Transverse colon (tissue), 4 donors: ENCODE data around the gene CCDC178. TPM values are rescaled to one million over a fixed set of nuclear protein-coding genes. Genes with fewer than 3 reads are reported as not detected.

Source experiments
- DNase-seq: peaks from one replicate; pipeline ENCODE4 v3.0.0-alpha.2; 2019
- H3K27ac ChIP-seq, 4 donors: fragments of 200-600 bp; sonication (generic); 2 replicates each; pipeline ENCODE4 v1.5.1; 2016 to 2018; ENCODE audit warnings: inconsistent platforms in 4 of 4
- H3K27me3 ChIP-seq: fragments of 200-600 bp; sonication (generic); 2 replicates; pipeline ENCODE4 v1.5.1; 2017; ENCODE audit warnings: inconsistent platforms
- H3K36me3 ChIP-seq, 4 donors: fragments of 200-600 bp; sonication (generic); 2 replicates each; pipeline ENCODE4 v1.5.1; 2017 to 2019; ENCODE audit warnings: inconsistent platforms in 4 of 4
- H3K4me1 ChIP-seq, 4 donors: fragments of 200-600 bp; sonication (generic); 2 replicates each; pipeline ENCODE4 v1.5.1; 2017 to 2020; ENCODE audit warnings: inconsistent platforms in 4 of 4
- H3K4me3 ChIP-seq, 4 donors: fragments of 200-600 bp; sonication (generic); 1 replicate in 1 of 4; 2 replicates in 3 of 4; pipeline versions ENCODE4 v1.5.1 to v1.6.1; 2017 to 2019; ENCODE audit warnings: inconsistent platforms in 4 of 4
- H3K9me3 ChIP-seq, 2 donors: fragments of 200-600 bp; sonication (generic); 2 replicates each; pipeline ENCODE4 v1.5.1; 2017 to 2019; ENCODE audit warnings: inconsistent platforms in 2 of 2
- EP300 ChIP-seq: sonication (generic); formaldehyde crosslinking; IDR thresholded peaks from one replicate; pipeline ENCODE4 v1.6.1; 2017; ENCODE audit warnings: antibody characterized with exemption, low read depth
- POLR2A ChIP-seq: fragments of 450-650 bp; IDR thresholded peaks from one replicate; pipeline ENCODE4 v1.6.1; 2016; ENCODE audit warnings: antibody characterized with exemption, mild to moderate bottlenecking, moderate library complexity
- POLR2AphosphoS5 ChIP-seq, 3 donors: sonication (generic); formaldehyde crosslinking; IDR thresholded peaks; one replicate each; pipeline ENCODE4 v1.6.1; 2016; ENCODE audit warnings: antibody characterized with exemption in 3 of 3
- WGBS, 2 donors: methylation state at CpG; one replicate each; pipeline ENCODE4 v1.1.5; 2018; ENCODE audit warnings: low coverage in 1 of 2; 5-methylcytosine and 5-hydroxymethylcytosine counted together
- in situ Hi-C, 4 donors: fragments of 200-750 bp; cut with MboI; loops; one replicate each; pipeline versions ENCODE4 v1.15.0 to v1.15.1; 2017; ENCODE audit warnings: low sequenced_read_pairs in 3 of 4, low pct_ligation_motif_present in 1 of 4, low pct_unique_long_range_greater_than_20kb in 1 of 4
- intact Hi-C: fragments of 100-400 bp; cut with DNase I; formaldehyde crosslinking; loops from one replicate; pipeline ENCODE4 v1.15.1; 2023; ENCODE audit warnings: low total_unique reads
- total RNA-seq, 4 donors: library from RNA; depleted of rRNA; stranded (reverse); fragments of >200 nt; gene quantifications; one replicate each; pipeline ENCODE4 v1.1.0, GENCODE V29; 2016
- TF ChIP-seq, protein P1 (sequence below), 5 experiments: fragments of 200-600 bp in 3 of 5; fragments of 450-650 bp in 2 of 5; sonication (generic) in 3 of 5; IDR thresholded peaks; 1 replicate in 2 of 5; 2 replicates in 3 of 5; pipeline ENCODE4 v1.5.1; 2016 to 2017; ENCODE audit warnings: antibody characterized with exemption in 5 of 5, inconsistent platforms in 3 of 5, mild to moderate bottlenecking in 2 of 5, moderate library complexity in 1 of 5

Gene CCDC178
- total RNA-seq, 4 donors from 2014 or later, result 131 TPM; not detected in 3

DNA sequence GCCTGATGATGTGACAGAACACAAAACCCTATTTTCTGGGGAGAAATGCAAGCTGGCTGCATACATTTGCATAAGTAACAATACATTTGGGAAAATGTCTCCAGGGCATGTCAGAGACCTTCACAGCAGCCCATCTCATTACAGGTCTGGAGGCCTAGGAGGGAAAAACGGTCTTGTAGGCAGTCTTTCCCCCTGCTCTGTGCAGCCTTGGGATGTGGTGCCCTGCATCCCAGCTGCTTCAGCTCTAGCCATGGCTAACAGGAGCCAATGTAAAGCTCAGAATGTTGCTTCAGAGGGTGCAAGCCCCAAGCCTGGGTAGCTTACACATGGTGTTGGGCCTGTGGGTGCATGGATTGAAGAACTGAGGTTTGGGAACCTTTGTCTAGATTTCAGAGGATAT lies 133.0 kb downstream of the CCDC178 start:
- Histone ChIP-seq H3K4me1 (no peaks in the 10 kb centered on the region), H3K27ac (no peak overlapping the region), H3K4me3 (no peak overlapping the region), H3K36me3 (no peaks in the 10 kb centered on the region), H3K27me3 (no peaks in the 10 kb centered on the region), H3K9me3 (no peaks in the 10 kb centered on the region)
- no peak for DNase-seq
- TF ChIP-seq, protein P1, sequence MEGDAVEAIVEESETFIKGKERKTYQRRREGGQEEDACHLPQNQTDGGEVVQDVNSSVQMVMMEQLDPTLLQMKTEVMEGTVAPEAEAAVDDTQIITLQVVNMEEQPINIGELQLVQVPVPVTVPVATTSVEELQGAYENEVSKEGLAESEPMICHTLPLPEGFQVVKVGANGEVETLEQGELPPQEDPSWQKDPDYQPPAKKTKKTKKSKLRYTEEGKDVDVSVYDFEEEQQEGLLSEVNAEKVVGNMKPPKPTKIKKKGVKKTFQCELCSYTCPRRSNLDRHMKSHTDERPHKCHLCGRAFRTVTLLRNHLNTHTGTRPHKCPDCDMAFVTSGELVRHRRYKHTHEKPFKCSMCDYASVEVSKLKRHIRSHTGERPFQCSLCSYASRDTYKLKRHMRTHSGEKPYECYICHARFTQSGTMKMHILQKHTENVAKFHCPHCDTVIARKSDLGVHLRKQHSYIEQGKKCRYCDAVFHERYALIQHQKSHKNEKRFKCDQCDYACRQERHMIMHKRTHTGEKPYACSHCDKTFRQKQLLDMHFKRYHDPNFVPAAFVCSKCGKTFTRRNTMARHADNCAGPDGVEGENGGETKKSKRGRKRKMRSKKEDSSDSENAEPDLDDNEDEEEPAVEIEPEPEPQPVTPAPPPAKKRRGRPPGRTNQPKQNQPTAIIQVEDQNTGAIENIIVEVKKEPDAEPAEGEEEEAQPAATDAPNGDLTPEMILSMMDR (IDR thresholded peaks at IDR 0.05), result no peak
- TF ChIP-seq POLR2A, result no peak
- TF ChIP-seq EP300, result no peak
- in situ Hi-C loops, result no loop called here
- 60% methylated on average over 1 of the region's 1 CpG; no CpG with 5 or more reads in 1 of the 2 donors for WGBS, 2 donors
- intact Hi-C loops, result no loop called here

- 73 to 84% methylated on average over 3 of the region's 3 CpGs for WGBS, 2 donors
- no peaks in the 10 kb centered on the region for H3K36me3 ChIP-seq
- in situ Hi-C loops, result no loop called here
- H3K4me3 ChIP-seq, result no peak overlapping the region
- TF ChIP-seq, protein P1 (IDR thresholded peaks at IDR 0.05), result no peak
- TF ChIP-seq POLR2AphosphoS5 (IDR thresholded peaks at IDR 0.05) (no peak), POLR2A (no peak), EP300 (no peak)
- no peaks in the 10 kb centered on the region for H3K9me3 ChIP-seq
- H3K27ac ChIP-seq, result no peak overlapping the region
- intact Hi-C loops, result no loop called here
- no peak for DNase-seq
- no peaks in the 10 kb centered on the region for H3K27me3 ChIP-seq
- no peaks in the 10 kb centered on the region for H3K4me1 ChIP-seq
Measured at GRCh38 chr18:33304277-33304676, 136.2 kb downstream of the CCDC178 start.

DNA sequence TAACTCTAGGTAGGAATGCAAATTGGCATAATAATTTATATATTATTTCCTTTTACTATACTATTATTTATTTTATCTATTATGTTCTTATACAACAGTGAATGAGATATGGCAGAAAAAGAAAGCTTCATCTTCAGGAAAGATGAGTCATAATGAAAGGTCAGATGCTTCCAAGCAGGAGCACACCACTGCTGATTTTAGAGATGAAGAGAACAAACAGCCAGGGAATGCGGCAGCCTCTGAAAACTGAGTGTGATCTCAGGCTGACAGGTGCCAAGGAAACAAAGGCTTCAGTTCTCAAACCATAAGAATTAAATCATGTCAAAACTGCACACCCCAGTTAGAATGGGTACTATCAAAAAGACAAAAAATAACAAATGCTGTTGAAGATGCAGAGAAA lies 149.0 kb downstream of the CCDC178 start:
- 40 to 78% methylated on average over 1 of the region's 1 CpG for WGBS, 2 donors
- in situ Hi-C loops (no loop called here), intact Hi-C loops (no loop called here)
- TF ChIP-seq, protein P1 (IDR thresholded peaks at IDR 0.05), result no peak
- no peak for TF ChIP-seq EP300
- TF ChIP-seq POLR2A, result no peak
- no peak for TF ChIP-seq POLR2AphosphoS5 (IDR thresholded peaks at IDR 0.05)
- Histone ChIP-seq H3K4me3 (no peak overlapping the region), H3K4me1 (no peaks in the 10 kb centered on the region), H3K9me3 (no peaks in the 10 kb centered on the region), H3K36me3 (no peaks in the 10 kb centered on the region), H3K27ac (no peak overlapping the region), H3K27me3 (no peaks in the 10 kb centered on the region)
- DNase-seq, result no peak

- Histone ChIP-seq H3K36me3 (no peaks in the 10 kb centered on the region), H3K27me3 (no peaks in the 10 kb centered on the region), H3K4me3 (no peak overlapping the region), H3K27ac (no peak overlapping the region), H3K4me1 (no peaks in the 10 kb centered on the region), H3K9me3 (no peaks in the 10 kb centered on the region)
- intact Hi-C loops (no loop called here), in situ Hi-C loops (no loop called here)
- no peak for TF ChIP-seq POLR2A
- TF ChIP-seq POLR2AphosphoS5 (IDR thresholded peaks at IDR 0.05), result no peak
- TF ChIP-seq, protein P1 (IDR thresholded peaks at IDR 0.05), result no peak
- TF ChIP-seq EP300, result no peak
- no peak for DNase-seq
- 83 to 89% methylated on average over 2 to 3 of the region's 3 CpGs for WGBS, 2 donors
Measured at GRCh38 chr18:33288082-33288716, 152.3 kb downstream of the CCDC178 start.
